H1 (cell line): ENCODE measurements around the gene OGFOD3.

Source experiments
- EP300 ChIP-seq, 2 experiments: IDR thresholded peaks; 1 replicate in 1 of 2; 2 replicates in 1 of 2; pipeline ENCODE4 v1.6.1; 2011 to 2012; ENCODE audit warnings: low read depth in 2 of 2, low read length in 2 of 2, mild to moderate bottlenecking in 2 of 2, borderline replicate concordance in 1 of 2, inconsistent platforms in 1 of 2, moderate library complexity in 1 of 2
- POLR2A ChIP-seq, 2 experiments: IDR thresholded peaks; 1 replicate in 1 of 2; 2 replicates in 1 of 2; pipeline ENCODE4 v1.6.1; 2011; ENCODE audit warnings: low read depth in 2 of 2, low read length in 2 of 2, mild to moderate bottlenecking in 2 of 2; ENCODE audit errors: control extremely low read depth in 1 of 2
- RAD21 ChIP-seq, 2 experiments: IDR thresholded peaks in 1 of 2; conservative IDR thresholded peaks in 1 of 2; 2 replicates each; pipeline ENCODE4 v1.6.1; 2011; ENCODE audit warnings: low read depth in 2 of 2, low read length in 2 of 2, improper control_type of control experiment in 1 of 2, inconsistent platforms in 1 of 2, mild to moderate bottlenecking in 1 of 2, moderate library complexity in 1 of 2
- TAF1 ChIP-seq: IDR thresholded peaks from 2 replicates; pipeline ENCODE4 v1.6.1; 2011; ENCODE audit warnings: mild to moderate bottlenecking, low read depth, low read length
- TF ChIP-seq, protein P1 (sequence below), 3 experiments: IDR thresholded peaks; 1 replicate in 2 of 3; 2 replicates in 1 of 3; pipeline versions ENCODE4 v1.5.1 to v1.6.1; 2011; ENCODE audit warnings: low read length in 3 of 3, mild to moderate bottlenecking in 3 of 3, inconsistent platforms in 2 of 3, low read depth in 1 of 3, moderate library complexity in 1 of 3; ENCODE audit not compliant: insufficient read depth in 1 of 3; ENCODE audit errors: control extremely low read depth in 1 of 3

DNA sequence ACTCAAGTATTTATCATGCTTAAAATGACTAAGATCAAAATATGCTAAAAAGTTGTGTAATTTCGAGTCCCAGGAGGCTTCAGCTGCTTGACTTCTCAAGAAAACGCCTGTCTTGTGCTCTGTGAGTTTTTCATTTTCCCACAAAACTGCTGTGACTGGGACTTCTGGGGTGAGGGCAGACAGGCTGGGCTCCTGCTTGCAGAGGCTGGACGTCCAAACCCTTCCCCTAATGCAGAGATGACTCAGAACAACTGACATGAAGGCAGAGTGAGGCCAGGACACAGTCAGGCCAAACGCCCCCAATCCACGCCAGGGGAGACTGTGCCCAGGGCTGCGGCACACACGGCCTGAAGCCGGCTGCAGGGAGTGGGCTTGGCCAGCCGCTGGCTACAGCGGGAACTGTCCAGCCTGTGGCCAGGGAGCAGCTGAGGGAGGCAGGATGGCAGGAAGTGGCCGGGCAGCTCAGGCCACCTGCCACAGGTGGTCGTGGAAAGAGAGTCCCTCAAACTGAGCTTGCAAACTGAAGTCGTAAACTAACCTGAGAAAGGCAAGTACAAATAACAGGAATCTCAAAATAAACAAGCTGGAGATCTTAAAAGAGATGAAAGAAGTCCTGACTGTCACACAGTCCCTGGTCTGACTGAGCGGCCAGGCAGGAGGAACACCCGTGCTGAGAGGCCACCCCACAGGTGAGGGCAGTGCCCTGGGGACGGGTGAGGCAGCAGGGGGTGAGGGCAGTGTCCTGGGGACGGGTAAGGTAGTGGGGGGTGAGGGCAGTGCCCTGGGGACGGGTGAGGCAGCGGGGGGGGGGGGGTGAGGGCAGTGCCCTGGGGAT, 21.6 kb downstream of the OGFOD3 start:
- TF ChIP-seq, protein P1, sequence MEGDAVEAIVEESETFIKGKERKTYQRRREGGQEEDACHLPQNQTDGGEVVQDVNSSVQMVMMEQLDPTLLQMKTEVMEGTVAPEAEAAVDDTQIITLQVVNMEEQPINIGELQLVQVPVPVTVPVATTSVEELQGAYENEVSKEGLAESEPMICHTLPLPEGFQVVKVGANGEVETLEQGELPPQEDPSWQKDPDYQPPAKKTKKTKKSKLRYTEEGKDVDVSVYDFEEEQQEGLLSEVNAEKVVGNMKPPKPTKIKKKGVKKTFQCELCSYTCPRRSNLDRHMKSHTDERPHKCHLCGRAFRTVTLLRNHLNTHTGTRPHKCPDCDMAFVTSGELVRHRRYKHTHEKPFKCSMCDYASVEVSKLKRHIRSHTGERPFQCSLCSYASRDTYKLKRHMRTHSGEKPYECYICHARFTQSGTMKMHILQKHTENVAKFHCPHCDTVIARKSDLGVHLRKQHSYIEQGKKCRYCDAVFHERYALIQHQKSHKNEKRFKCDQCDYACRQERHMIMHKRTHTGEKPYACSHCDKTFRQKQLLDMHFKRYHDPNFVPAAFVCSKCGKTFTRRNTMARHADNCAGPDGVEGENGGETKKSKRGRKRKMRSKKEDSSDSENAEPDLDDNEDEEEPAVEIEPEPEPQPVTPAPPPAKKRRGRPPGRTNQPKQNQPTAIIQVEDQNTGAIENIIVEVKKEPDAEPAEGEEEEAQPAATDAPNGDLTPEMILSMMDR (IDR thresholded peaks at IDR 0.05; ENCODE audit: control extremely low read depth in 1 of 3, insufficient read depth in 1 of 3, low read depth in 1 of 3, low read length in 3 of 3), result no peak
- TF ChIP-seq POLR2A (IDR thresholded peaks at IDR 0.05; ENCODE audit: control extremely low read depth in 1 of 2, low read depth in 2 of 2, low read length in 2 of 2) (no peak), EP300 (IDR thresholded peaks at IDR 0.05; ENCODE audit: borderline replicate concordance in 1 of 2, low read depth in 2 of 2, low read length in 2 of 2) (no peak), RAD21 (IDR thresholded peaks at IDR 0.05 in 1 of 2, conservative IDR thresholded peaks at IDR 0.05 in 1 of 2; ENCODE audit: low read depth in 2 of 2, low read length in 2 of 2) (no peak), TAF1 (no peak)
